Stimulated activated CD4-positive, alpha-beta T cell treated with anti-CD3 and anti-CD28 coated beads, Interleukin-1b, Interleukin-23, amount 100 ng/mL, for 1 hour (primary cell): ENCODE measurements around the gene TOP2B.

Source experiments
- DNase-seq, 2 donors: peaks; one replicate each; pipeline ENCODE4 v3.0.0-alpha.2; 2020; ENCODE audit warnings: low read depth in 2 of 2

TOP2B gene

GRCh38 chr3:25584011-25584789 is 80.5 kb downstream of the TOP2B start:
- DNase-seq: no peak

- no peak for DNase-seq
These were observed 81.4 kb downstream of the TOP2B start for GRCh38 chr3:25583343-25583742.

GRCh38 chr3:25582242-25582641 is 82.5 kb downstream of the TOP2B start:
- no peak for DNase-seq

GRCh38 chr3:25581823-25582222 is 82.9 kb downstream of the TOP2B start:
- DNase-seq: no peak

GRCh38 chr3:25581335-25581734 is 83.4 kb downstream of the TOP2B start:
- no peak for DNase-seq

GRCh38 chr3:25580534-25580933 is 84.2 kb downstream of the TOP2B start:
- DNase-seq: no peak

GRCh38 chr3:25578059-25578458 is 86.6 kb downstream of the TOP2B start:
- DNase-seq: no peak

- DNase-seq: no peak
These were observed 87.8 kb downstream of the TOP2B start for GRCh38 chr3:25576831-25577454.

GRCh38 chr3:25576146-25576545 is 88.6 kb downstream of the TOP2B start:
- no peak for DNase-seq

GRCh38 chr3:25575001-25575400 is 89.7 kb downstream of the TOP2B start:
- DNase-seq: no peak

- no peak for DNase-seq
These were observed 90.4 kb downstream of the TOP2B start for GRCh38 chr3:25574172-25574765.

- no peak for DNase-seq
These were observed 91.1 kb downstream of the TOP2B start for GRCh38 chr3:25573386-25574171.

- no peak for DNase-seq
These were observed 91.8 kb downstream of the TOP2B start for GRCh38 chr3:25572919-25573385.

- no peak for DNase-seq
These were observed 92.4 kb downstream of the TOP2B start for GRCh38 chr3:25572336-25572735.

GRCh38 chr3:25571285-25571684 is 93.4 kb downstream of the TOP2B start:
- DNase-seq: no peak

- no peak for DNase-seq
These were observed 96.1 kb downstream of the TOP2B start for GRCh38 chr3:25568525-25569078.

GRCh38 chr3:25567806-25568524 is 96.7 kb downstream of the TOP2B start:
- no peak for DNase-seq

- no peak for DNase-seq
These were observed 97.3 kb downstream of the TOP2B start for GRCh38 chr3:25567388-25567787.

- no peak for DNase-seq
These were observed 98.3 kb downstream of the TOP2B start for GRCh38 chr3:25566358-25566920.

GRCh38 chr3:25565807-25566206 is 98.9 kb downstream of the TOP2B start:
- DNase-seq: no peak

- no peak for DNase-seq
These were observed 100.6 kb downstream of the TOP2B start for GRCh38 chr3:25564075-25564474.
